ENCODE results near the gene TMED10. TPM values are rescaled to one million over a fixed set of nuclear protein-coding genes. Genes with fewer than 3 reads are reported as not detected.
"Not testable (repeated sequence)": the region's sequence is repeated elsewhere in the genome, so short reads cannot be mapped to it uniquely, and the experiment has no call there.

TMED10 gene
- polyA plus RNA-seq, 1 experiment, result 505 TPM

- Histone ChIP-seq H3K4me3 (ENCODE audit: low read depth, low read length) (no peak overlapping the region), H3K27me3 (ENCODE audit: control insufficient read depth, insufficient read depth, low read length) (no peaks in the 10 kb centered on the region), H3K36me3 (ENCODE audit: control insufficient read depth, insufficient read depth, low read length) (no peaks in the 10 kb centered on the region)
- POLR2A ChIA-PET, result interaction anchor here (0.5 to 0.7 kb wide), 4 partner anchors 31 to 96 kb away, joined by 3 to 9 read pairs (median 6); no protein-coding TSS in a partner anchor
- TF ChIP-seq, protein P1, sequence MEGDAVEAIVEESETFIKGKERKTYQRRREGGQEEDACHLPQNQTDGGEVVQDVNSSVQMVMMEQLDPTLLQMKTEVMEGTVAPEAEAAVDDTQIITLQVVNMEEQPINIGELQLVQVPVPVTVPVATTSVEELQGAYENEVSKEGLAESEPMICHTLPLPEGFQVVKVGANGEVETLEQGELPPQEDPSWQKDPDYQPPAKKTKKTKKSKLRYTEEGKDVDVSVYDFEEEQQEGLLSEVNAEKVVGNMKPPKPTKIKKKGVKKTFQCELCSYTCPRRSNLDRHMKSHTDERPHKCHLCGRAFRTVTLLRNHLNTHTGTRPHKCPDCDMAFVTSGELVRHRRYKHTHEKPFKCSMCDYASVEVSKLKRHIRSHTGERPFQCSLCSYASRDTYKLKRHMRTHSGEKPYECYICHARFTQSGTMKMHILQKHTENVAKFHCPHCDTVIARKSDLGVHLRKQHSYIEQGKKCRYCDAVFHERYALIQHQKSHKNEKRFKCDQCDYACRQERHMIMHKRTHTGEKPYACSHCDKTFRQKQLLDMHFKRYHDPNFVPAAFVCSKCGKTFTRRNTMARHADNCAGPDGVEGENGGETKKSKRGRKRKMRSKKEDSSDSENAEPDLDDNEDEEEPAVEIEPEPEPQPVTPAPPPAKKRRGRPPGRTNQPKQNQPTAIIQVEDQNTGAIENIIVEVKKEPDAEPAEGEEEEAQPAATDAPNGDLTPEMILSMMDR (IDR thresholded peaks at IDR 0.05; ENCODE audit: insufficient read depth, low read depth, low read length), result no peak
- CTCF ChIA-PET, result interaction anchor here (0.6 to 1.5 kb wide), 5 partner anchors 22 to 111 kb away, joined by 3 to 6 read pairs (median 3); no protein-coding TSS in a partner anchor
- DNase-seq (ENCODE audit: low read depth), result no peak
Measured at GRCh38 chr14:75183225-75183624, 6.8 kb upstream of the TMED10 start.

GRCh38 chr14:75182821-75183220 lies 6.4 kb upstream of the TMED10 start:
- CTCF ChIA-PET, result interaction anchor here (0.6 to 1.4 kb wide), 4 partner anchors 40 to 111 kb away, joined by 3 to 6 read pairs (median 3); no protein-coding TSS in a partner anchor
- no peak overlapping the region for H3K4me3 ChIP-seq (ENCODE audit: low read depth, low read length)
- no peaks in the 10 kb centered on the region for H3K36me3 ChIP-seq (ENCODE audit: control insufficient read depth, insufficient read depth, low read length)
- DNase-seq (ENCODE audit: low read depth), result peak; percentile 67
- H3K27me3 ChIP-seq (ENCODE audit: control insufficient read depth, insufficient read depth, low read length), result no peaks in the 10 kb centered on the region
- POLR2A ChIA-PET, result interaction anchor here (0.5 to 0.7 kb wide), 5 partner anchors 31 to 244 kb away, joined by 3 to 9 read pairs (median 8); no protein-coding TSS in a partner anchor
- TF ChIP-seq, protein P1 (IDR thresholded peaks at IDR 0.05; ENCODE audit: insufficient read depth, low read depth, low read length), result no peak

GRCh38 chr14:75182163-75182562 lies 5.8 kb upstream of the TMED10 start:
- CTCF ChIA-PET, result interaction anchor here (0.6 to 1.4 kb wide), 6 partner anchors 39 to 117 kb away, joined by 3 to 6 read pairs (median 3); no protein-coding TSS in a partner anchor
- H3K4me3 ChIP-seq (ENCODE audit: low read depth, low read length), result not testable (repeated sequence)
- POLR2A ChIA-PET, result interaction anchor here (0.5 to 0.6 kb wide), 2 partner anchors 244 to 816 kb away, joined by 3 to 8 read pairs; no protein-coding TSS in a partner anchor

GRCh38 chr14:75181293-75182062 lies 5.1 kb upstream of the TMED10 start:
- POLR2A ChIA-PET, result interaction anchor here (0.5 kb wide), 1 partner anchor 816 kb away, joined by 3 read pairs; no protein-coding TSS in a partner anchor
- no peak overlapping the region for H3K4me3 ChIP-seq (ENCODE audit: low read depth, low read length)
- no peaks in the 10 kb centered on the region for H3K36me3 ChIP-seq (ENCODE audit: control insufficient read depth, insufficient read depth, low read length)
- CTCF ChIA-PET, result interaction anchor here (0.6 to 1.4 kb wide), 4 partner anchors 9 to 117 kb away, joined by 3 to 6 read pairs (median 4); no protein-coding TSS in a partner anchor
- TF ChIP-seq, protein P1 (IDR thresholded peaks at IDR 0.05; ENCODE audit: insufficient read depth, low read depth, low read length), result no peak
- no peaks in the 10 kb centered on the region for H3K27me3 ChIP-seq (ENCODE audit: control insufficient read depth, insufficient read depth, low read length)
- no peak for DNase-seq (ENCODE audit: low read depth)

More at GRCh38 chr14:75182163-75182562, 5.8 kb upstream of the TMED10 start:
- H3K36me3 ChIP-seq (ENCODE audit: control insufficient read depth, insufficient read depth, low read length); DNase-seq (ENCODE audit: low read depth); H3K27me3 ChIP-seq (ENCODE audit: control insufficient read depth, insufficient read depth, low read length): not testable (repeated sequence)

GRCh38 chr14:75175677-75176141 lies 703 bp downstream of the TMED10 start:
- TF ChIP-seq, protein P1 (IDR thresholded peaks at IDR 0.05; ENCODE audit: insufficient read depth, low read depth, low read length), result no peak
- CTCF ChIA-PET, result interaction anchor here (0.6 kb wide), 1 partner anchor 27 kb away, joined by 3 read pairs; no protein-coding TSS in a partner anchor
- Histone ChIP-seq H3K36me3 (ENCODE audit: control insufficient read depth, insufficient read depth, low read length) (no peaks in the 10 kb centered on the region; the same call in 1 of the 2 replicates), H3K27me3 (ENCODE audit: control insufficient read depth, insufficient read depth, low read length) (no peaks in the 10 kb centered on the region), H3K4me3 (ENCODE audit: low read depth, low read length) (peak overlapping the region; percentile 93)
- POLR2A ChIA-PET, result interaction anchor here (0.6 kb wide), 1 partner anchor 105 kb away, joined by 4 read pairs; no protein-coding TSS in a partner anchor
- DNase-seq (ENCODE audit: low read depth), result no peak
